Osteoblast (primary cell): ENCODE results near the gene SHROOM3. TPM values are rescaled to one million over a fixed set of nuclear protein-coding genes. Genes with fewer than 3 reads are reported as not detected.

Source experiments
- DNase-seq: peaks from one replicate; pipeline ENCODE4 v3.0.0; 2011; ENCODE audit warnings: low spot score, mixed read lengths; ENCODE audit not compliant: insufficient read length; ENCODE audit errors: missing footprints
- H2AFZ ChIP-seq: 2 replicates; pipeline ENCODE4 v1.6.0; 2011; ENCODE audit warnings: mild to moderate bottlenecking, low read length
- H3K27ac ChIP-seq: 2 replicates; pipeline ENCODE4 v1.5.1; 2011; ENCODE audit warnings: mild to moderate bottlenecking, low read depth, low read length, moderate library complexity
- H3K27me3 ChIP-seq: 2 replicates; pipeline ENCODE4 v1.6.0; 2012; ENCODE audit warnings: mild to moderate bottlenecking, control low read depth, inconsistent platforms, low read length, moderate library complexity; ENCODE audit not compliant: insufficient read depth
- H3K36me3 ChIP-seq: 2 replicates; pipeline ENCODE4 v1.5.1; 2011; ENCODE audit warnings: mild to moderate bottlenecking, low read length, control low read depth, moderate library complexity; ENCODE audit not compliant: insufficient read depth
- H3K4me1 ChIP-seq: 2 replicates; pipeline ENCODE4 v1.5.1; 2011; ENCODE audit warnings: mild to moderate bottlenecking, low read length, control low read depth, moderate library complexity; ENCODE audit not compliant: insufficient read depth
- H3K4me2 ChIP-seq: 2 replicates; pipeline ENCODE4 v1.6.0; 2011; ENCODE audit warnings: mild to moderate bottlenecking, low read length; ENCODE audit not compliant: insufficient read depth
- H3K4me3 ChIP-seq: fragments of 200-600 bp; sonication (generic); 3 replicates; pipeline ENCODE4 v1.5.1; 2012; ENCODE audit warnings: mild to moderate bottlenecking, low read length, inconsistent platforms; ENCODE audit not compliant: insufficient read depth
- H3K79me2 ChIP-seq: 2 replicates; pipeline ENCODE4 v1.6.0; 2012; ENCODE audit warnings: mild to moderate bottlenecking, low read length, control low read depth, inconsistent platforms; ENCODE audit not compliant: insufficient read depth
- H3K9me3 ChIP-seq: 2 replicates; pipeline ENCODE4 v1.5.1; 2011; ENCODE audit warnings: low read depth, low read length, control low read depth
- H4K20me1 ChIP-seq: 2 replicates; pipeline ENCODE4 v1.6.0; 2012; ENCODE audit warnings: mild to moderate bottlenecking, low read length, control low read depth; ENCODE audit not compliant: insufficient read depth
- CTCF ChIP-seq: IDR thresholded peaks from 2 replicates; pipeline ENCODE4 v1.5.1; 2011; ENCODE audit warnings: mild to moderate bottlenecking, low read depth, low read length, moderate library complexity; ENCODE audit errors: extremely low read depth
- total RNA-seq: library from RNA; depleted of rRNA; stranded (reverse); fragments of >200 nt; gene quantifications from 2 replicates; pipeline ENCODE4 v1.2.3, GENCODE V29; 2012

SHROOM3 gene
- total RNA-seq, 1 donor, result 9.8 TPM

GRCh38 chr4:76691807-76692582 is 257.0 kb downstream of the SHROOM3 start:
- no peaks in the 10 kb centered on the region for H3K36me3 ChIP-seq
- H3K4me1 ChIP-seq, result peaks cover 18% of the 10 kb centered on the region
- H3K79me2 ChIP-seq, result peaks cover 23% of the 10 kb centered on the region
- no peaks in the 10 kb centered on the region for H3K9me3 ChIP-seq
- no peak overlapping the region for H2AFZ ChIP-seq
- no peak for TF ChIP-seq CTCF
- H3K4me2 ChIP-seq, result no peak overlapping the region
- no peaks in the 10 kb centered on the region for H3K27me3 ChIP-seq
- no peaks in the 10 kb centered on the region for H4K20me1 ChIP-seq
- H3K4me3 ChIP-seq, result no peak overlapping the region
- no peak overlapping the region for H3K27ac ChIP-seq
- no peak for DNase-seq

- H3K4me1 ChIP-seq, result peaks cover 18% of the 10 kb centered on the region
- no peaks in the 10 kb centered on the region for H3K27me3 ChIP-seq
- TF ChIP-seq CTCF, result no peak
Observed at GRCh38 chr4:76692761-76693160, 257.7 kb downstream of the SHROOM3 start.

GRCh38 chr4:76694056-76694455 is 259.0 kb downstream of the SHROOM3 start:
- Histone ChIP-seq H3K9me3 (no peaks in the 10 kb centered on the region), H3K27me3 (no peaks in the 10 kb centered on the region), H3K4me2 (no peak overlapping the region), H3K4me3 (no peak overlapping the region), H4K20me1 (no peaks in the 10 kb centered on the region), H3K27ac (no peak overlapping the region), H3K79me2 (peaks cover 25% of the 10 kb centered on the region), H3K4me1 (peaks cover 18% of the 10 kb centered on the region), H3K36me3 (no peaks in the 10 kb centered on the region), H2AFZ (no peak overlapping the region)
- DNase-seq, result no peak
- no peak for TF ChIP-seq CTCF

More at GRCh38 chr4:76692761-76693160, 257.7 kb downstream of the SHROOM3 start:
- no peaks in the 10 kb centered on the region for H3K9me3 ChIP-seq
- H3K79me2 ChIP-seq, result peaks cover 23% of the 10 kb centered on the region
- no peaks in the 10 kb centered on the region for H4K20me1 ChIP-seq
- H3K36me3 ChIP-seq, result no peaks in the 10 kb centered on the region
- H3K27ac ChIP-seq, result no peak overlapping the region
- H2AFZ ChIP-seq, result no peak overlapping the region
- DNase-seq, result no peak
- no peak overlapping the region for H3K4me2 ChIP-seq
- no peak overlapping the region for H3K4me3 ChIP-seq

- no peak overlapping the region for H3K4me2 ChIP-seq
- H3K4me3 ChIP-seq, result no peak overlapping the region
- H3K36me3 ChIP-seq, result no peaks in the 10 kb centered on the region
- H3K4me1 ChIP-seq, result peaks cover 2% of the 10 kb centered on the region
- H3K27ac ChIP-seq, result no peak overlapping the region
- H3K27me3 ChIP-seq, result no peaks in the 10 kb centered on the region
- TF ChIP-seq CTCF, result no peak
- peaks cover 26% of the 10 kb centered on the region for H3K79me2 ChIP-seq
- no peaks in the 10 kb centered on the region for H4K20me1 ChIP-seq
- no peak overlapping the region for H2AFZ ChIP-seq
- H3K9me3 ChIP-seq, result no peaks in the 10 kb centered on the region
- no peak for DNase-seq
Observed at GRCh38 chr4:76696109-76696508, 261.1 kb downstream of the SHROOM3 start.
